Smooth muscle cell (in vitro differentiated cells): ENCODE measurements around the gene FAM111A. TPM values are rescaled to one million over a fixed set of nuclear protein-coding genes. Genes with fewer than 3 reads are reported as not detected.

Experiments used
- DNase-seq: peaks from one replicate; lab custom pipeline; 2025; ENCODE audit not compliant: unreplicated experiment; lab: John Stamatoyannopoulos, UW
- H2AFZ ChIP-seq: fragments of 200-600 bp; sonication (generic); 2 replicates; pipeline ENCODE4 v1.6.0; 2016; ENCODE audit warnings: antibody characterized with exemption, low read depth, mild to moderate bottlenecking
- H3F3A ChIP-seq: fragments of 200-600 bp; sonication (generic); 2 replicates; pipeline ENCODE4 v1.6.0; 2017; ENCODE audit warnings: antibody characterized with exemption, low read depth
- H3K27ac ChIP-seq: fragments of 200-600 bp; sonication (generic); 2 replicates; pipeline ENCODE4 v1.5.1; 2016; ENCODE audit warnings: low read depth, mild to moderate bottlenecking
- H3K27me3 ChIP-seq: fragments of 200-600 bp; sonication (generic); 2 replicates; pipeline ENCODE4 v1.6.1; 2016; ENCODE audit warnings: low read depth, mild to moderate bottlenecking
- H3K36me3 ChIP-seq: fragments of 200-600 bp; sonication (generic); 2 replicates; pipeline ENCODE4 v1.5.1; 2016; ENCODE audit warnings: low read depth
- H3K4me1 ChIP-seq: fragments of 200-600 bp; sonication (generic); 2 replicates; pipeline ENCODE4 v1.5.1; 2016; ENCODE audit warnings: low read depth
- H3K4me2 ChIP-seq: fragments of 200-600 bp; sonication (generic); 2 replicates; pipeline ENCODE4 v1.6.0; 2016; ENCODE audit warnings: mild to moderate bottlenecking
- H3K4me3 ChIP-seq: fragments of 200-600 bp; sonication (generic); 2 replicates; pipeline ENCODE4 v1.5.1; 2016; ENCODE audit warnings: mild to moderate bottlenecking
- H3K79me2 ChIP-seq: fragments of 200-600 bp; sonication (generic); 2 replicates; pipeline ENCODE4 v1.6.0; 2016; ENCODE audit warnings: low read depth, mild to moderate bottlenecking
- H3K9ac ChIP-seq: fragments of 200-600 bp; sonication (generic); 2 replicates; pipeline ENCODE4 v1.6.0; 2016; ENCODE audit warnings: low read depth
- H3K9me3 ChIP-seq: fragments of 200-600 bp; sonication (generic); replicated peaks from 2 replicates; pipeline ENCODE4 v1.5.1; 2016; ENCODE audit warnings: low read depth
- H4K20me1 ChIP-seq: fragments of 200-600 bp; sonication (generic); 2 replicates; pipeline ENCODE4 v1.6.0; 2016; ENCODE audit warnings: low read depth
- WGBS: methylation state at CpG from one replicate; pipeline ENCODE4 v1.1.7; 2016; ENCODE audit warnings: low lambda C conversion rate; 5-methylcytosine and 5-hydroxymethylcytosine counted together
- polyA plus RNA-seq: library from polyadenylated mRNA; unstranded; fragments of >200 nt; fragmentation: Nextera tagmentation; extraction: Ambion mirVana; gene quantifications from 2 replicates; pipeline ENCODE4 v1.2.1, GENCODE V29; 2016
- total RNA-seq: library from RNA; depleted of rRNA; stranded (reverse); fragments of >200 nt; gene quantifications from 2 replicates; pipeline ENCODE4 v1.2.3, GENCODE V29; 2014
- TF ChIP-seq, protein P1 (sequence below): fragments of 200-600 bp; sonication (generic); IDR thresholded peaks from 2 replicates; pipeline ENCODE4 v1.5.1; 2017; ENCODE audit warnings: borderline replicate concordance, mild to moderate bottlenecking, antibody characterized with exemption; ENCODE audit not compliant: insufficient read depth, poor library complexity, severe bottlenecking

FAM111A gene
- total and polyA plus RNA-seq, 2 experiments from 2014 or later: 6.2 to 14.3 TPM

DNA sequence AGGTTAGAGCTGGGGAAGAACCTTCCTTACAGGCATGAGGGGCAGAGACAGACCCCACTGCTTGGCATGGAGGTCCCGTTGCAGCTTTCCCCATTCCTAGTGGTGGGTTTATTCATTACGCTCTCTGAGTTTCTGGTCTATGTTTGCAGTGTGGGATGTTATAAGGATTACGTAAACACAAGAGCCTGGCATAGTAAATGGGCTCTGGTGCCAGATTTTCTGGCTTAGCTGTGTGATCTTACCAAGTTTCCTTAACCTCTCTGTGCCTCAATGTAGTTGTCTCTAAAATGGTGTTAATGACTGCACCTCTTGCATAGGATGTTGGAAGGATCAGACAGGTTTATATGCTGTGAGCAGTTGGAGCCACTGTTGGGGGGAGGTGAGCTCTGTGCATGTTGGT is 44.4 kb downstream of the FAM111A start:
- TF ChIP-seq, protein P1, sequence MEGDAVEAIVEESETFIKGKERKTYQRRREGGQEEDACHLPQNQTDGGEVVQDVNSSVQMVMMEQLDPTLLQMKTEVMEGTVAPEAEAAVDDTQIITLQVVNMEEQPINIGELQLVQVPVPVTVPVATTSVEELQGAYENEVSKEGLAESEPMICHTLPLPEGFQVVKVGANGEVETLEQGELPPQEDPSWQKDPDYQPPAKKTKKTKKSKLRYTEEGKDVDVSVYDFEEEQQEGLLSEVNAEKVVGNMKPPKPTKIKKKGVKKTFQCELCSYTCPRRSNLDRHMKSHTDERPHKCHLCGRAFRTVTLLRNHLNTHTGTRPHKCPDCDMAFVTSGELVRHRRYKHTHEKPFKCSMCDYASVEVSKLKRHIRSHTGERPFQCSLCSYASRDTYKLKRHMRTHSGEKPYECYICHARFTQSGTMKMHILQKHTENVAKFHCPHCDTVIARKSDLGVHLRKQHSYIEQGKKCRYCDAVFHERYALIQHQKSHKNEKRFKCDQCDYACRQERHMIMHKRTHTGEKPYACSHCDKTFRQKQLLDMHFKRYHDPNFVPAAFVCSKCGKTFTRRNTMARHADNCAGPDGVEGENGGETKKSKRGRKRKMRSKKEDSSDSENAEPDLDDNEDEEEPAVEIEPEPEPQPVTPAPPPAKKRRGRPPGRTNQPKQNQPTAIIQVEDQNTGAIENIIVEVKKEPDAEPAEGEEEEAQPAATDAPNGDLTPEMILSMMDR: no peak
- Histone ChIP-seq H3K27me3 (no peaks in the 10 kb centered on the region), H3K9ac (no peak overlapping the region), H4K20me1 (peaks cover 58% of the 10 kb centered on the region), H3K4me2 (peak overlapping the region; percentile 19), H3K79me2 (no peaks in the 10 kb centered on the region), H2AFZ (no peak overlapping the region), H3K9me3 (no peaks in the 10 kb centered on the region), H3K27ac (no peak overlapping the region), H3K36me3 (no peaks in the 10 kb centered on the region), H3K4me3 (no peak overlapping the region), H3K4me1 (no peaks in the 10 kb centered on the region), H3F3A (no peaks in the 10 kb centered on the region)
- DNase-seq: no peak
- WGBS: 89% methylated on average over 3 of the region's 3 CpGs

DNA sequence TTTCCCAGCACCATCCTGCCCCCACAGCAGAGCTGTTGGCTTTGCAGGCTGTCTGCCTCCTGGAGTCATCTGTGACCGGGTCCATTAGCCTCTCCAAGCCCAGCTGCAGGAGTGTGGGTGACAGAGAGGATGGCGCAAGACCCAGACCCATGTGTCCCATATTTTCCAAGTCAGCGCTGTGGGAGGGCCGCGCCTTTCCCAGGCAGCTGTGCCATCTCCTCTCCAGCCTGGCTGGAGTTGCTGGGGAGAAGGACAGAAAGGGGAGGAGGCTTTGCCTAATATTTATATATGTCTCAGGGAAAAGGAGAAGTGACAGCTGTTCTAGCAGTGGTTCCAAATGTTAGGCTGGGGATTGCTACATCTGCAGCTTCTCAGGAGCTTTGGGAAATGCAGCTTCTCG is 44.9 kb downstream of the FAM111A start:
- H3K79me2 ChIP-seq: no peaks in the 10 kb centered on the region
- no peaks in the 10 kb centered on the region for H3K4me1 ChIP-seq
- peaks cover 3% of the 10 kb centered on the region for H3K36me3 ChIP-seq
- WGBS: 69% methylated on average over 6 of the region's 6 CpGs
- peaks cover 52% of the 10 kb centered on the region for H4K20me1 ChIP-seq
- H3K4me3 ChIP-seq: no peak overlapping the region
- no peaks in the 10 kb centered on the region for H3K27me3 ChIP-seq
- H2AFZ ChIP-seq: no peak overlapping the region
- H3F3A ChIP-seq: no peaks in the 10 kb centered on the region
- H3K27ac ChIP-seq: no peak overlapping the region
- H3K9me3 ChIP-seq: no peaks in the 10 kb centered on the region
- no peak for DNase-seq
- H3K4me2 ChIP-seq: peak overlapping the region; percentile 19
- H3K9ac ChIP-seq: no peak overlapping the region
- TF ChIP-seq, protein P1: no peak

DNA sequence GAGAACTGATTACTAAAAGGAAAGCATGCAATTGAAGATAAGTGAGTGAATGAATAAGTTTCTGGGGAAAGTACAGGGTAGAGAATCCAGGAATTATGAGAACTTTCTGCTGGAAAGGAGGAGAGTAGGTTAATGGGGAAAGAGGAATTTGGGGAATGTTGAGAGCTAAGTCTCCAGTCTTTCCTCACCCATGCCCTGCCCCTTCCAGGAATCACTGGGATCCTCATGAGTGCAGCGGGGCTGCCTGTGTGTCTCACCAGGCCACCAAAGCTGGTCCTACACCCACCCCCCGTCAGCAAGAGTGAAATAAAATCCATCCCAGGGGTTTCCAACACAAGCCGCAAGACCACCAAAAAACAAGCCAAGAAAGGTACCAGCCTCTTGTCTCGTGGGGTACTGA is 46.3 kb downstream of the FAM111A start:
- no peaks in the 10 kb centered on the region for H3K4me1 ChIP-seq
- peaks cover 40% of the 10 kb centered on the region for H4K20me1 ChIP-seq
- H2AFZ ChIP-seq: no peak overlapping the region
- no peaks in the 10 kb centered on the region for H3K79me2 ChIP-seq
- no peaks in the 10 kb centered on the region for H3K9me3 ChIP-seq
- H3K27ac ChIP-seq: no peak overlapping the region
- H3K36me3 ChIP-seq: peaks cover 3% of the 10 kb centered on the region
- peak overlapping the region; percentile 0 for H3K4me2 ChIP-seq
- no peak overlapping the region for H3K9ac ChIP-seq
- DNase-seq: no peak
- TF ChIP-seq, protein P1: no peak
- no peak overlapping the region for H3K4me3 ChIP-seq
- no peaks in the 10 kb centered on the region for H3K27me3 ChIP-seq
- no peaks in the 10 kb centered on the region for H3F3A ChIP-seq
- 71% methylated on average over 4 of the region's 4 CpGs for WGBS

DNA sequence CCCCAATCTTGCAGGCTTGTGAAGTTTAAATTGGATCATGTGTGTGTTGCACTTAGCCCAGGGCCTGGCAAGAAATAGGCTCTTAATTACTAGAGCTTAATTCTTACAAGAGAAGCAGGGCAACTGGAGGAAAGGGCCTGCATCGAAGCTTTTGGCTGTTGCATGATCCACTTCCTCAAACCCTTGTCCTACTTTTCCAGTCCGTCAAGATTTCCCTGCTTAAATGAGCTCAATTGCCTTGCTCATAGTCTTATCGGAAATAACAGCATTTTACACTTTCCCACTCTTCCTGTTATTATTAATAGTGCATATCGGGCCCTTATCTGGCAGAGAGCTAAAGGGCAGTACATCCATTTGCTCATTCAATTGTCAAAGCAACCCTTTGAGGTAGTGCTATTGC is 47.3 kb downstream of the FAM111A start:
- Histone ChIP-seq H3K4me3 (no peak overlapping the region), H3K4me1 (no peaks in the 10 kb centered on the region), H3K27me3 (no peaks in the 10 kb centered on the region), H3F3A (no peaks in the 10 kb centered on the region), H3K79me2 (no peaks in the 10 kb centered on the region), H2AFZ (no peak overlapping the region), H3K27ac (no peak overlapping the region), H3K9me3 (no peaks in the 10 kb centered on the region), H3K36me3 (peaks cover 3% of the 10 kb centered on the region), H3K4me2 (no peak overlapping the region), H4K20me1 (peaks cover 30% of the 10 kb centered on the region), H3K9ac (no peak overlapping the region)
- DNase-seq: no peak
- TF ChIP-seq, protein P1: no peak
- WGBS: 78% methylated on average over 4 of the region's 4 CpGs
